Measurements from ENCODE around the gene DUOX1.
"Not testable (repeated sequence)": the region's sequence is repeated elsewhere in the genome, so short reads cannot be mapped to it uniquely, and the experiment has no call there.

The DUOX1 gene

DNA sequence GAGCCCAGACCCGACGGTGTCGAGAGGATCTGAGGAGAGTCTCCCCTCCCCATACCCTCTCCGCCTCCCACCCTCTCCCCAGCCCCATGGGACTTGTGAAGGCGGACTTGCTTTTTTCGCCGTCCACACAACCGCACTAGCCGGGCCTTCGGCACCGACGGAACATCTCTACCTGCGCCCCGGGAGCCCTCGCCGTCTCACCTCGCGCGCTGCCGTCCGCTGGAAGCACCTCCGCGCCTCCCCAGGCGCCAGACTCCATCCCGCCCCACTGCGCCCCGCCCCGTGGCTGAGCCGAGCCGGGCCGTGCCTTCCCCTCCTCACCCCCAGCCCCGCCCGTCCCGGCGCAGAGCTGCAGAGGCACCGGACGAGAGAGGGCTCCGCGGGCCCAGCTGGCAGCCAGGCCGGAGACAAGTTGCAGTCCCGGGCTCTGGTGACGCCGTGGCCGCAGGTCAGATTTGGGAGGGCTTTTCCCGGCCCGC, at the start of gene DUOX1, which contains the start of gene DUOXA1:
DUOX1 (plus strand) TSS at position 344 of the 479 bp plus-strand sequence. CDS start 1,973 bp downstream, outside the sequence.
DUOXA1 (minus strand) TSS at position 229 of the 479 bp plus-strand sequence. CDS start 6,865 bp downstream, outside the sequence.
- peak; percentile 16 for DNase-seq

DNA sequence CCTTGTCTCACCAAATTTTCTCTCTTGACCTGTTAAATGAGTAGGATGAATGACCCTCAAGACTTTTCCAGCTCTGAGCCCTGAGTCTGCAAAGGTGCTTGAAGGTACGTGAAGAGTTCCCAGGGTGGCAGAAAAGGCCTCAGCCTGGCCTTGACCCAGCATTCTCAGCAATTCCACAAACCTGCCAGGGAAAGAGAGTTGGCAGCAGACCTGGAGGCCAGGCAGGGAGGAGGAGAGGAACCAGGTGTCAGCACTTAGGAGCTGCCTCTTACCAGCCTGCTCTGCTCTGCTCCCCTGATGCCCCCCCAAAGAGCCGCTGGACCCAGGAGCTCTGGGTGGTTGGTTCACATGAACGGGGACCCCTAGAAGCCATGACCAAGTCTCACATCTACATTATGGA, 49.2 kb upstream of the DUOX1 start:
- DNase-seq = not testable (repeated sequence)

DNA sequence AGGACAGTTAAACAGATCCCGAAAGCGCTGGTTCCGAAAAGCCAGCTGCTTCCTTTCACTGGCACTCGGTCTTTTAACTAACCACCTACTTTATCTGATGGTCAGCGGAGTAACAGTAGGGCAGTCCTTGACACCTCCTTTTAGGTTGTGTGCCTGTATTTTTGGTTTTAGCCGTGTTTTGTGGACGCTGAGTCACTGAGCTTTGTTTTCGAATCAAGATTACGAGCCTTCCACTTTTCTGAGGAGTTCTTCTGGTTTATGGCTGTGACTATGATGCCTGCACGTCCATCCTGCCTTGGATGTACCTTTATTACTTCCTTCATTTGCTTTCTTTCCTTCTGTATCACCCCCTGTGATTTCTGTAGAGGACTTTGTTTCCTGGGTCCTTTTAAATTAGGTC, 47.4 kb upstream of the DUOX1 start:
- not testable (repeated sequence) for DNase-seq

DNA sequence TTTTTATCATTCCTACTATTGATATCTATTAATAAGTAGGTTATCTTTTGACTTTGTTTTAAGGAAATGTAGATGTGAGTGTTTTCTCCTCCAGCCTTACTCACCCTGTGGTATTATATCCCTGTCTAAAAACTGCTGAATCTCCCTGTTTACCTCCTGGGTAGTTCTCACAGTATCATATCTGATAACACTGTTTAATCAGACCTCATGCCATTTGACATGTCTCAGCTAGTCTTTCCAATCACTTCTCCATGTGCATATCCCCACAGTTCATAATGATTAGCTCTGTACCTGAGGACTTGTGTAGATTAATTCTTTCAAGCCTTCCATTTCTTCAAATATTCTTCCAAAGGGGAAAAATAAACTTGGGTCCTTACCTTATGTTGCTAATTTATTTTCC, 46.6 kb upstream of the DUOX1 start:
- no peak for DNase-seq

DNA sequence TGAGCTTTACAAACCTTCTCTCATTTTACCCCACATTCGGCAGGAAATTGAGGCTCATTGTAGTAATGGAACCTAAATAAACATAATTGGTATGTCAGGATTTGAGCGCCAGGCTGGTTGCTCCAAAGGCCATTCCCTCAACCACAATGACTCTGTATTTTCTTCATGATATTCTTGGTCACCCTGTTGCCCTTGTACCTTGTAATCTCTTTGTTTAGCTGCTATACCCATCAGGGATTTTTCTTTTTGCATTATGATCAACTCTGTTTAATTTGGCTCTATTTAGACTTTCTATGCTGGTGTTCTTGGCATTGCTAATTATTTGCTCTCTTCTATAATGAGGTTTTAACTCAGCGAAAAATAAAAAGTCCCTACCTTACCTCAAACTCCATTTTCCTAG, 45.6 kb upstream of the DUOX1 start:
- DNase-seq = no peak

DNA sequence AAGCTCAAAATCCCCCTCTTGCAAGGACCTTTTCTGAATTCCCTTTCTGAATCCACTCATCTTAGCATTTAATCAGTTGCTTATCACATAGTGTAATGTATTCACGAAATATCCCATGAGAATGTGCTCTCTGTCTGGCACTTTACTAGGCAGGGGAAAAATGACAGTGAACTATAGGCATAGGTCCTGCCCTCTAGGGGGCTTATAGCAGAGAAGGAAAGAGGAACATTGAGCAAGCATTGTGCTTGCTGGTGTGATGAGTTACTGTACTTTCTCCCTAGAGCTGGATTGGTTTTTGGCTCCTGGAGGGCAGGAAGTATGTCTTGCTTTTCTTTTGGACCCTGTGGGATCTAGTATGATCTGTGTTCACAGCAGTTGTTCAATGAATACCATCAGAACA, 42.3 kb upstream of the DUOX1 start:
- no peak for DNase-seq

DNA sequence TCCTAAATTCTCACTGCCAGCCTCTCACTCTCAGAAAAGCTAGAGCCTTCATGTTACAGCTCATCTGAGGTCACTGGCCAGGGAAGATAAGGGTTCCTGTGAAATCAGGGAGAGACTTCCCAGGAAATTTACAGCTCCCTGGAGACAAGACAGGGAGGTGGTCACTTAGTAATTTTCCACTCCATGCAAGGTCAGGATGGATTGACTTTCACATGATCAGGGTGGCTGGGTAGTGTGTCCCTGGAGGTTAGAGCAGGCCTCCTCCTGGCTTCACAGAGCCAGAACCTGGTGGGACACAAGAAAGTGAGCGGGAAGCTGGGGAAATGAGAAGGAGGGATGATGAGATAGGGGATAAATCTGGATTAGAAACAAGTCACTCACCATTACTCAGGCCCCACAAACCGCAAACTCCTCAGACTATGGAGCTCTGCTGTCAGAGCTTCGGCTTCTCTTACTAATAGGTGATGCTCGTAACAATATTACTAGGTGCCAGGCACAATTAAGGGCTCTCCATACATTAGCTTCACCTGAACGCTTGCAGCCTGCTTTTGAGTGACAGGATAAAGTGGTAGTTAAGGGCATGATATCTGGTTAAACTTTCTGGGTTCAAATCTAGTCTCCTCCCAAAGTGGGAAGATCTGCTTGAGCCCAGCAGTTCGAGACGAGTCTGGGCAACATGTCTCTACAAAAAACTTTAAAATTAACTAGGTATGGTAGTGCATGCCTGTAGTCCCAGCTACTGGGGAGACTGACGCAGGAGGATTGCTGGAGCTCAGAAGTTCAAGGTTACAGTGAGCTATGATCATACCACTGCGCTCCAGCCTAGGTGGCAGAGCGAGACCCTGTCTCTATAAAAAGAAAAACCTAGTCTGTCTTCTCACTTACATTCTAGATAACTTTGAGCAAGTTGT, 40.7 kb upstream of the DUOX1 start:
- DNase-seq = no peak

DNA sequence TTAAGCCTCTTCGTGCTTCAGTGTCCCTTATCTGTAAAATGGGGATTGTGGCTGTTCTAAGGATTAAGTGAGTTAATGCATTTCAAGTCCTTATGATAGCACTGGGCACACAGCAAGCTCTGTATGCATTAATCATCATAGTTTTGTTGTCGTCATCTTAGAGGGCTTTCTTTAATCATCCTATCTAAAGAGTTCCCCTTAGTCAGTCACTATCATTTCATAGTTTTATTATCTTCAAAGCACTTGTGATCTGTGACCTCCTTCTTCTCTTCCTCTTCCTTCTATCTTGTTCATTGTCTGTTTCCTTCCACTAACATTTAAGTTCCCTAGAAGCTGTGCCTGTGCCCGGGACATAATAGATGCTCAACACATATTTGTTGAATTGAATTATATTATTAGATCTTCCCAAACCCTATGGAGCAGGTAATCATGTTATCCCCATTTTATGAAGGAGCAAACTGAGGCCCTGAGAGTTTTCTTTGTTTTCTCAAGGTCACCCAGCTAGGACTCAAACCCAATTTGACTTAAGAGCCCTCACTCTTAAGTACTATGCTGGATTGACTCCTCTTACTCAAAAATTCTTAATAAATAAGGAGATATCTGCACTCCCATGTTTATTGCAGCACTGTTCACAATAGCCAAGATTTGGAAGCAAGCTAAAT, 40.0 kb upstream of the DUOX1 start:
- no peak for DNase-seq

DNA sequence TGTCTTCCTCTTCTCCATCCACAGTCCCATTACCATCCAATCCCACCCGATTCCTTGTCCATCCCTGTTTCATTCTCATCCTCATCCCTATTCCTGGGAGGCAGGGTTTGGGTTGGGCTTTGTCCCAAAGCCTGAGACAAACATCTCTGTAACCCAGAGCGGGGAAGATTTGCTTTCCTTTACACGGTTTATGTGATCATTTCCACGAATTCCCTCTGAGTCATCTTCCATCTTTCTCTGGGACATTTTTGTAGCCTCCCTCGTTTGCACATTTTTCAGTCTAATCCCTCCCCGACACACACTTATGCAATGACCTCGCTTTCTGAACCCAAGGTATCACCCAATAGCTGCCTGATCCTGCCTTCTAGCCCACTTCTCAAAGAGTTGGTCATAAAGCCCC, 38.6 kb upstream of the DUOX1 start:
- no peak for DNase-seq

DNA sequence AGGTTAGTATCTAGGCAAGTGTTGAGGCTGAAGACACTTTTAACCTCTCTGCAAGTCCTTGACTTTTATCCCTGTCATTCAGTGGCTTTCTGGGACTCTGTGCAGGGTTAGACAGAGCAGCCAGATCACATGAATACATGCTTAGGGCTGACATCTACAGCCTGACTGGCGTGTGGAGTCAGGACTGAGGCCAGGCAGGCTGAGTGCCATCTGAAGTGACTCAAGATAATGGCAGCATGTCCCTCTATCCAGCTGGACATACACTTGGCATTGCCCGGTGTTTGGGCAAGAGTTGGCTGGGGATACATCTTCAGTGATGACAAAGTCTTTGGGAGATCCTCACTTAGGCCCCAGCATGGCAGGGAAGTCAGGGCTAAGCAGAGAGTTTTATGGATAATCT, 38.2 kb upstream of the DUOX1 start:
- no peak for DNase-seq

DNA sequence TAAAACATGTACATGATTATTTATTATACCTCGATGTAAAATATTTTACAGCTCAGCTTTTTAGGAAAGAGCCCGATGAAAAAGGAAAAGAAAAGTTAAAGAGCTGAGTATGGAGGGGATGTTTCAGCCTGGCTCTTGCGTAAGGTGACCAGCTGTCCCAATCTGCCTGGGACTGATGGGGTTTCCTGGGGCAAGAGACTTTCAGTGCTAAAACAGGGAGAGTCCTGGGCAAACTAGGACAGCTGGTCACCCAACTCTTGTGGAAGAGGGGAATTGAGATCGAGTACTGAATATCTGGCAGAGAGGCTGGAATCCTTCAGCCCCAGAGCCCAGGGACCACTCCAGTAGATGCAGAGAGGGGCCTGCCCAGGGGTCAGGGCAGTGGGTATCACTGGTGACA, 36.8 kb upstream of the DUOX1 start:
- DNase-seq = no peak

DNA sequence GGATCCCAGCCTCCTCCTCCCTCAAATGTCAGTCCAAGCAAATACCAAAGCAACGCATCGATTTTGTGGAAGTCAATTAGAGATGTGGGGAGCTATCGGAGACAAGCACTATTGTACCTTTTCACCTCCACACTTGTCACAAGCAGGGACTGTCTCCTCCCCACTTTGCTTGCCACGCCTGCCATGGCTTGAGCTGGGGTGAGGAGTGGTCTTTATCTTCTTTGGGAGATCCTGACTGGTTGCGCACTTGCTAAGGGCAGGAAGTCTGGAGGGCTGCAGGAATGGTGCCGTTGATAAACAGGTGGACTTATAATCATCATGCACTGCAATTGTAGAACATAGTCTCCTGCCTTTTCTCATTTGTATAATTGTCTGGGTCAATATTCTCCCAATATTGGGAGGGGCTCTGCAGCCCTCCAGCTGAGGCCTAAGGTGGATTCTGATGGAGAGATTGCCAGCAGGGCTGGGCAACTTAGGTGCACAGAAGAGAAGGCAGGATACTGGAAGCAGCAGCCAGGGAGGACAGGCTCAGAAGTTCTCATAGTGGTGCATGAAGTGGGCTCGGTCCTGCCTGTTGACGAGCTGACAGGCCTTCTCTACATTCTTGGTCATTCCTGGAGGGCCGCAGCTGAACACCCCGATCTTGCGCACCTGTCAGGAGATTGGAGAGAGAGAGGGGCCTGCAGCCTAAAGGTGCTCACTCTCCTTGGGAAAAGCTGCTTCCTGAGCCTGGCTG, 36.0 kb upstream of the DUOX1 start:
- no peak for DNase-seq

DNA sequence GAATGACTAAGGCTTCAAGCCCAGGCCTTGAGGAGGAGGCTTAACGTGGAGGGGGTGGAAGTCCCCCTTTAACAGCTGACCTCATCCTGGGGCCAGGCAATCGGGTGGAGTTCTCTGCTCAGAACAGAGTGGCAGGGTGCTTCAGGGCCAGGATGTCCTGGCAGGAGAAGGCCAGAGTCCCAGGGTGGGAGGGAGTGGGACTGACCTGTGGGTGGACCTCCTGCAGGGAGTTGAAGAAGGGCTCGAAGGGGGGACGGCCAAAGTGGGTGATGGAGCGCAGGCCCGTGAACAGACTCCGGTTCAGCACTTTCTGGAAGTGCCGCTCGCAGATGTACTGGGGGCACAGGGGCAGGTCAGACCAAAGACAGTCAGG, 35.5 kb upstream of the DUOX1 start:
- no peak for DNase-seq

DNA sequence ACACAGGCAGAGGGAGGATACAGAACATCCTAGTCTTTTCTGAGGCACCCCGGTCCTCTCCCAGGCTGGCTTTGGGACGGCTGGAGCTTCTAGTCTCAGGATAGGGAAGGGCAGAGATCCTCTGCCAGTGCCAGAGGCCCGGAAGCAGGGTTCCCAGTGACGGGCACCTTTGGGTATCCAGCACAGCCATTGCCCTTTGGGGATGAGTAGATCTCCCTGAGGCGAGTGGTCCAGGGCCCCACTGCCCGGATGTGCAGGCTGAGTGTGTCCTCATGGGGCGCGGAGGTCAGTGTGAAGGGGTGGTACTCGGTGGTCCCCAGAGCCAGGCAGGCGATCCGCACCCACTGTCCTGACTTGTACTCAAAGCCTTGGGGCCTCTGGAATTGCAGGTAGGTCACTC, 34.1 kb upstream of the DUOX1 start:
- DNase-seq = no peak

DNA sequence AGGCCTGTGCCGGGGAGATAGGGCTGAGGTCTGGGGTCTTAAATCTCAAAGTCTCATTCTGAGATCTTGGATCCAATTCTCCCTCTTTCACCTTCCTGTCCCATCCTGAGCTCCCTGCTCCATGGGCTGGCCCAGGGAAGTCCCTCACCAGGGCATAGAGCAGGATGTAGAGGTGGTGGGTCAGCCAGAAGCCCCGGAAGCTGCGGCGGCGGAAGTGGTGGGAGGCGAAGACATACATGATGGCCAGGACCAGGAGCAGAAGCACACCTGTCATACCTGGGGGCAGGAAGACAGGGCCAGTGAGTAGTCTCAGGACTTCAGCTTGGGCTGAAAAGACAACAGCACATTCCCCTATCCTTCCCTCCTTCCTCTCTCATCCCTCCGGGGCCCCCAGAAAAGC, 32.3 kb upstream of the DUOX1 start:
- DNase-seq = no peak

DNA sequence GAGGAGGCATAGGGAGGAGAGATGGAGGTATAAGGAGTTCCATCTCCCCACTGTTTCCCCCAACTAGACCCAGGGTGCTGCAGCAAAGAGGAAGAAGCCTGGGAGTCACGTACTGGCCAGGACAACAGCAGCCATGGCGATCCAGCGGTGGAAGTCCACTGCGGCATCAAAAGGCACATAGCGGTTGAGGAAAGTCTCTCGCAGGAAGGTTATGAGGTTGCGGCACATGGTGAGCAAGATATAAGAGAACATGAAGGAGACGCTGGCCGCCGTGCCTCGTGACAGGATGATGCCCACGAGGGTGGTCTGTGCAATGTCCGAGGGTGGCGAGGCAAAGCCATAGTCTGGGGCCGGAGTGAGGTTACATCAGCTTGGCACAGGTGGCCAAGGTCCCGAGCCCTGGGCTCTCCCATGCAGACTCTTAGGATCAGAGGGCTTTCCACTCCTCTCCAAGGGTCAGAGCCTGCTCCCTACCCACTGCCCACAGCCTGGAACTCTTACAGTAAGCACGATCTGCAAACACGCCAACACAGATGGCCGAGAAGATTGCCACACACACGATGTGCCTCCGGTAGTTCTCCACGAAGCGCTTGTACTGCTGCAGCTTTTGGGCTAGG, 30.1 kb upstream of the DUOX1 start:
- DNase-seq = no peak

DNA sequence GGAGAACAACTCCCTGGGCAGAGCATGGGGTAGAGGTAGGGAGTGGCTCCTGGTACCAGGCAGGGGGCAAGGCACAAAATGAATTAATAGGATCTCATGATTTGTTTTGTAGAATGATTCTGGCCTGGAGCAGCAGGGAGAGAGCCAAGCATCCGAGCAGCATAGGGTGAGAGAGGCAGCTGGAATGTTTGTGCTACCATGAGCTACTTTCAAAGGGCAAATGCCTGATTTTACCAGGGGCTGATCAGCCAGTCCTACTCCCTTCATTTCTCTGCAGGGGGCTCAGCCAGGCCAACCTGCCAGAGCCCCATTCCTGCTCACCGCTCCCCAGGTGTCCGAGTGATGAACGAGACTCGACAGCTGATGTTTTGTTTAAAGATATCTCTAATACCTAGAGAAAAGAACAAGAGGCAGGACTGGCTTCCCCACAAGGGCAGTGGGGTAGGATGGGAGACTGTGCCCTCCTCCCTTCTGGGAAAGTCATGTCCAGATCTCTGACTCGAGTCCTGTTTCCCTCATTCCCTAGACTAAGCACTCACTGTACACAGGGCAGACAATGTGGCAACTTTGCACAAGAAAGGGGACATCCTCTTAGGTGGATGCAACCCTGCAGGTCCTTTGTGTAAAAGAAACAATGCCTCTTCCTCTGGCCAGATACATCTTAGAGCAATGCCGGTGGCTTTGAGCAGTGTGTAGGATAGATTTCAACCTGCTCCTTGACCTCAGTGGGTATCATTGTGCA, 28.7 kb upstream of the DUOX1 start:
- DNase-seq = no peak

DNA sequence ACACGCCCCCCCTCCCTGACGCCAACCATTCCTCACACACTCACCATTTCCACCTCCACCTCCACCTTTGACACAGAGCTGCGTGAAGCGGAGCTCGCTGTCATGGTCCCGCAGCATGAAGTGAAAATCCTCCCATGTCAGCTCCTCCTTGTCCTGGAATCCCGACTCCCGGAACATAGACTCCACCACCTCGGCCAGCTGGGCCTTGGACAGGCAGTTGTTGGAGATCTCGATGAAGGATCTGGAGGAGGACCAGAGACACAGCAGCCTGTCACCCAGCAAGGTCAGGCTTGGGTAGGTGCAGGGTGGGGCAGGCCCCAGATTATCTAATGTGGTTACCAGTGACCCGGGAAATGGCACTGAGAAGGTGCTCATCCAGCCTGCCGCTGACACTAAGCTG, 28.0 kb upstream of the DUOX1 start:
- no peak for DNase-seq

DNA sequence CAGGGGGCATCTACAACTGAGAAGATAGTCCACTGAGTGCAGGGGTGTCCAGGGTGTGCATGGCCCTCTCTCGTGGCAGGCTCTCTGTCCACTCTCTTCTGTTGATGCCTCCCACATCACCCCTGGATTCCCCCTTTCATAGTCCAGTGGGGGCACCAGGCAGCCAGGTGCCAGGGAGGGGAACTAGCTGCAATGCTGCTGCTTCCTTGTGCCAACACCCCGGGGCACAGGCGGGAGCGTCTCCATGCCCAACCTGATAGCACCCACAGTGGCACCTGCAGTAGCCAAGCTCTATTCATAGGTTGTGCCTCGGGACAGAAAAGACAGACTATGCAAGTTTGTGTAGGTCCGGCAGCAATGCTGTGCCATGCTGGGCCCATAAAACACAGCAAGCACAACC, 27.6 kb upstream of the DUOX1 start:
- DNase-seq = no peak

DNA sequence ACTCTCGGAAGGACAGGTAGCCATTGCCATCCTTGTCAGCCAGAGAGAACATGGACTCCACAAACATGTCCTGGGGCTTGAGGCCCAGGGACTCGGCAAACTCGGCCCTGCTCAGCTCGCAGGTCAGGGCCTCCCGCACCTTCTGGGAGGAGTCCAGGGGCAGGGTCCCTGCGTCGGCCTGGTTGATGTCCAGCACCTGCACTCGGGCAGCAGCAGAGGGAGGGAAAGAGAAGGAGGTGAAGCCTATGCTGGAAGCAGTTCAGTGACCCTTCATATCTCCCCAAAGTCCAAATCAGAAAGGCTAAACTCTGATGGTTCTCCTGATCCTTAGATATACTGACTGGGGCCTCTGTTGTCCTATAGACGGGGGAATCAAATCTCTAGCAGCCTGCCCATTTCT, 25.6 kb upstream of the DUOX1 start:
- DNase-seq = not testable (repeated sequence)

DNA sequence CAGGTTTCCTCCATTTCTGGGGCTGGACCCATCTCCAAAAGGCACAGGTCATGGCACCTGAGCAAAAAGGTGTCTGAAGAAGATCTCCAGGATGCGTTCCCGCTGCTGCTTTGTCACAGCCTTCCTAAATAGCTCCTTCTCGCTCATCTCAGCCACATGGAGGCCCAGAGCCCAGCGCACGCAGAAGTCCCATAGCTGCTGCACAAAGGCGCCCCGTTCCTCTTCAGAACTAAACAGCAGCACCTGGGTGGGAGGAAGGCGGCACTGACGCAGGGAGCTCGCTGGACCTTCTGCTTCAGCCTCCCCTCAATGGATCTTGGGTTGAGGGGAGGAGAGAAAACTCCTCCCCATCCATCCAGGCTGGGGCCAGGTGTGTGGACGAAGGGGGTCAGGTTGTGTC, 24.2 kb upstream of the DUOX1 start:
- DNase-seq = no peak

Data from activated CD4-positive, alpha-beta T cell treated with anti-CD3 and anti-CD28 coated beads, Interleukin-2, amount 50 U/mL, for 16 hours (primary cell).